ENCODE results near the gene PCDHB4. TPM values are rescaled to one million over a fixed set of nuclear protein-coding genes. Genes with fewer than 3 reads are reported as not detected.
"Not testable (repeated sequence)": the region's sequence is repeated elsewhere in the genome, so short reads cannot be mapped to it uniquely, and the experiment has no call there.

Gene PCDHB4
- total RNA-seq, 1 donor from 2014 or later: not detected

GRCh38 chr5:141155540-141156374, 34.1 kb downstream of the PCDHB4 start:
- no peak overlapping the region for H3K4me3 Mint-ChIP-seq
- intact Hi-C loops (cut with micrococcal nuclease): no loop called here
- no peaks in the 10 kb centered on the region for H3K36me3 Mint-ChIP-seq (ENCODE audit: low read depth)
- H3K9me3 Mint-ChIP-seq: peaks cover 50% of the 10 kb centered on the region
- no peak overlapping the region for H3K27ac Mint-ChIP-seq
- H3K27me3 Mint-ChIP-seq (ENCODE audit: insufficient read depth): no peaks in the 10 kb centered on the region
- no peaks in the 10 kb centered on the region for H3K4me1 Mint-ChIP-seq (ENCODE audit: low read depth)
- DNase-seq (ENCODE audit: low spot score): no peak

DNA sequence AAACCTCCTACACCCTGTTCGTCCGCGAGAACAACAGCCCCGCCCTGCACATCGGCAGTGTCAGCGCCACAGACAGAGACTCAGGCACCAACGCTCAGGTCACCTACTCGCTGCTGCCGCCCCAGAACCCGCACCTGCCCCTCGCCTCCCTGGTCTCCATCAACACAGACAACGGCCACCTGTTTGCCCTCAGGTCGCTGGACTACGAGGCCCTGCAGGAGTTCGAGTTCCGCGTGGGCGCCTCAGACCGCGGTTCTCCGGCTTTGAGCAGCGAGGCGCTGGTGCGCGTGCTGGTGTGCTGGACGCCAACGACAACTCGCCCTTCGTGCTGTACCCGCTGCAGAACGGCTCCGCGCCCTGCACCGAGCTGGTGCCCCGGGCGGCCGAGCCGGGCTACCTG, 35.7 kb downstream of the PCDHB4 start:
- H3K27me3 Mint-ChIP-seq (ENCODE audit: insufficient read depth); H3K4me3 Mint-ChIP-seq; H3K36me3 Mint-ChIP-seq (ENCODE audit: low read depth); intact Hi-C loops (cut with micrococcal nuclease); DNase-seq (ENCODE audit: low spot score); H3K4me1 Mint-ChIP-seq (ENCODE audit: low read depth); H3K27ac Mint-ChIP-seq: not testable (repeated sequence)
- peaks cover 48% of the 10 kb centered on the region for H3K9me3 Mint-ChIP-seq

GRCh38 chr5:141157901-141158300, 36.3 kb downstream of the PCDHB4 start:
- H3K4me3 Mint-ChIP-seq; H3K27ac Mint-ChIP-seq; H3K4me1 Mint-ChIP-seq (ENCODE audit: low read depth); intact Hi-C loops (cut with micrococcal nuclease); H3K36me3 Mint-ChIP-seq (ENCODE audit: low read depth); H3K27me3 Mint-ChIP-seq (ENCODE audit: insufficient read depth); DNase-seq (ENCODE audit: low spot score): not testable (repeated sequence)
- peaks cover 45% of the 10 kb centered on the region for H3K9me3 Mint-ChIP-seq

DNA sequence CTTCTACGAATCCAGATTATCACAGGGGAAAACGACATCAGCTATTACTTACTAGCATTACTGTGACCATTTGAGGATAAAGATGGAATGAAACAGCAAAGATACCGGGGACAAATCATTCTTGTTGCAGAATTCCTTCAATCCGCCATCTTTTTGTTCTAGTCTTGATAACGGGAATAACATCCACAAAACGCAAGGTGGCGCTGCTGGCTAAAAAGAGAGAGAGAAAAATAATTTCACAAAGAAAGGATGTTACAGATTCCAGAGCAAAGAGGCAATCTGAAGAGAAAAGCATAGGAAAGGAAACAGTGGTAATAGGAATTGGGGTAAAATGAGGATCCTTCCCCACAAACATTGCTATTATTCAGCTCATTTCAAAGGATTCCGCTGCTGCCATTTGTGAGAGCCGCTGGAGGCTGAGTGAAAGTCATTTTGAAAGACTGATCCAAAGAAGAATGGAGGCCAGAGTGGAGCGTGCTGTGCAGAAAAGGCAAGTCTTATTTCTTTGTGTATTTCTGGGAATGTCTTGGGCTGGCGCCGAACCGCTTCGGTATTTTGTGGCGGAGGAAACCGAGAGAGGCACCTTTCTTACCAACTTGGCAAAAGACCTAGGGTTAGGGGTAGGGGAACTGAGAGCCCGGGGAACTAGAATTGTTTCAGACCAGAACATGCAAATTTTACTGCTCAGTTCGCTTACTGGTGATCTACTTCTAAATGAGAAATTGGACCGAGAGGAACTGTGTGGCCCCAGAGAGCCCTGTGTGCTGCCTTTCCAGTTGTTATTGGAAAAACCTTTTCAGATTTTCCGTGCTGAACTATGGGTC, 51.0 kb downstream of the PCDHB4 start, which contains the start of gene PCDHB7:
TSS of gene PCDHB7 (plus strand) at position 264 of the 824 bp plus-strand sequence. CDS start at position 456, 192 bp downstream.
- H3K4me3 Mint-ChIP-seq: no peak within 1 kb of the TSS
- H3K27me3 Mint-ChIP-seq (ENCODE audit: insufficient read depth): no peaks in the 10 kb centered on the region
- intact Hi-C loops (cut with micrococcal nuclease): no loop called here
- H3K4me1 Mint-ChIP-seq (ENCODE audit: low read depth): no peaks in the 10 kb centered on the region
- peaks cover 12% of the 10 kb centered on the region for H3K9me3 Mint-ChIP-seq
- no peak within 1 kb of the TSS for H3K27ac Mint-ChIP-seq
- no peak for DNase-seq (ENCODE audit: low spot score)
- no peaks in the 10 kb centered on the region for H3K36me3 Mint-ChIP-seq (ENCODE audit: low read depth)

DNA sequence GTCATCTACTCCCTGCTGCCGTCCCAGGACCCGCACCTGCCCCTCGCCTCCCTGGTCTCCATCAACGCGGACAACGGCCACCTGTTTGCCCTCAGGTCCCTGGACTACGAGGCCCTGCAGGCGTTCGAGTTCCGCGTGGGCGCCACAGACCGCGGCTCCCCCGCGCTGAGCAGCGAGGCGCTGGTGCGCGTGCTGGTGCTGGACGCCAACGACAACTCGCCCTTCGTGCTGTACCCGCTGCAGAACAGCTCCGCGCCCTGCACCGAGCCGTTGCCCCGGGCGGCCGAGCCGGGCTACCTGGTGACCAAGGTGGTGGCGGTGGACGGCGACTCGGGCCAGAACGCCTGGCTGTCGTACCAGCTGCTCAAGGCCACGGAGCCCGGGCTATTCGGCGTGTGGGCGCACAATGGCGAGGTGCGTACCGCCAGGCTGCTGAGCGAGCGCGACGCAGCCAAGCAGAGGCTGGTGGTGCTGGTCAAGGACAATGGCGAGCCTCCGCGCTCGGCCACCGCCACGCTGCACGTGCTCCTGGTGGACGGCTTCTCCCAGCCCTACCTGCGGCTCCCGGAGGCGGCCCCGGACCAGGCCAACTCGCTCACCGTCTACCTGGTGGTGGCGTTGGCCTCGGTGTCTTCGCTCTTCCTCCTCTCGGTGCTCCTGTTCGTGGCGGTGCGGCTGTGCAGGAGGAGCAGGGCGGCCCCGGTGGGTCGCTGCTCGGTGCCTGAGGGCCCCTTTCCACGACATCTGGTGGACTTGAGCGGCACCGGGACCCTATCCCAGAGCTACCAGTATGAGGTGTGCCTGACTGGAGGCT, 52.9 kb downstream of the PCDHB4 start:
- H3K9me3 Mint-ChIP-seq; intact Hi-C loops (cut with micrococcal nuclease); H3K27ac Mint-ChIP-seq; DNase-seq (ENCODE audit: low spot score); H3K36me3 Mint-ChIP-seq (ENCODE audit: low read depth); H3K27me3 Mint-ChIP-seq (ENCODE audit: insufficient read depth); H3K4me3 Mint-ChIP-seq; H3K4me1 Mint-ChIP-seq (ENCODE audit: low read depth): not testable (repeated sequence)

Other genes starting within 250 kb of the PCDHB4 start
- gene PCDHA12, start 246.5 kb upstream of the PCDHB4 start, total RNA-seq: not detected in 2 replicates
- gene PCDHA13, start 239.7 kb upstream of the PCDHB4 start, total RNA-seq: not detected in 2 replicates
- not detected in 2 replicates for gene PCDHAC1, start 195.5 kb upstream of the PCDHB4 start, total RNA-seq
- not detected in 2 replicates for gene PCDHAC2, start 155.3 kb upstream of the PCDHB4 start, total RNA-seq
- not detected in 2 replicates for gene PCDHB1, start 70.4 kb upstream of the PCDHB4 start, total RNA-seq
- not detected in 2 replicates for gene PCDHB2, start 27.2 kb upstream of the PCDHB4 start, total RNA-seq
- gene PCDHB3, start 21.3 kb upstream of the PCDHB4 start, total RNA-seq: not detected in 2 replicates
- gene PCDHB5, start 13.4 kb downstream of the PCDHB4 start, total RNA-seq: not detected in 2 replicates
- not detected in 2 replicates for gene PCDHB6, start 28.2 kb downstream of the PCDHB4 start, total RNA-seq
- not detected in 2 replicates for gene PCDHB7, start 50.8 kb downstream of the PCDHB4 start, total RNA-seq
- not detected in 2 replicates for gene PCDHB8, start 56.0 kb downstream of the PCDHB4 start, total RNA-seq
- gene PCDHB16, start 60.6 kb downstream of the PCDHB4 start, total RNA-seq: not detected in 2 replicates
- not detected in 2 replicates for gene PCDHB9, start 65.3 kb downstream of the PCDHB4 start, total RNA-seq
- not detected in 2 replicates for gene PCDHB10, start 70.5 kb downstream of the PCDHB4 start, total RNA-seq
- gene PCDHB11, start 77.8 kb downstream of the PCDHB4 start, total RNA-seq: not detected in 2 replicates
- gene PCDHB12, start 86.9 kb downstream of the PCDHB4 start, total RNA-seq: not detected in 2 replicates
- gene PCDHB13, start 92.1 kb downstream of the PCDHB4 start, total RNA-seq: not detected in 2 replicates
- gene PCDHB14, start 101.5 kb downstream of the PCDHB4 start, total RNA-seq: not detected in 2 replicates
- not detected in 2 replicates for gene PCDHB15, start 123.6 kb downstream of the PCDHB4 start, total RNA-seq
- gene SLC25A2, start 182.2 kb downstream of the PCDHB4 start, total RNA-seq: 0.20 and 0.57 TPM in 2 replicates
- gene TAF7, start 199.0 kb downstream of the PCDHB4 start, total RNA-seq: 71.6 and 73.7 TPM in 2 replicates
- gene PCDHGA1, start 208.7 kb downstream of the PCDHB4 start, total RNA-seq: 0.10 TPM in 2 replicates
- 0.08 and 0.17 TPM in 2 replicates for gene PCDHGA2, start 216.9 kb downstream of the PCDHB4 start, total RNA-seq
- 0.10 TPM in 1 of 2 replicates, not detected in the other for gene PCDHGA3, start 222.0 kb downstream of the PCDHB4 start, total RNA-seq
- 0.18 and 0.32 TPM in 2 replicates for gene PCDHGB1, start 228.3 kb downstream of the PCDHB4 start, total RNA-seq
- 0.21 and 0.44 TPM in 2 replicates for gene PCDHGA4, start 233.2 kb downstream of the PCDHB4 start, total RNA-seq
- 0.47 and 0.93 TPM in 2 replicates for gene PCDHGB2, start 238.2 kb downstream of the PCDHB4 start, total RNA-seq
- 0.24 and 0.31 TPM in 2 replicates for gene PCDHGA5, start 242.3 kb downstream of the PCDHB4 start, total RNA-seq
- gene PCDHGB3, start 248.4 kb downstream of the PCDHB4 start, total RNA-seq: 0.47 and 0.66 TPM in 2 replicates